ENCODE results near the gene TM4SF5. TPM values are rescaled to one million over a fixed set of nuclear protein-coding genes. Genes with fewer than 3 reads are reported as not detected.

Gene TM4SF5
- 0.88 TPM for total RNA-seq
- polyA plus RNA-seq (ENCODE audit: insufficient read depth, low read depth, low replicate concordance), result 31.3 TPM
- long read RNA-seq, donor 1, partial matches to known transcripts, result 0 of 1 reads
- long read RNA-seq, donor 1, other reads (novel, unspliced or antisense), result 0 of 1 reads
- long read RNA-seq, donor 2, partial matches to known transcripts, result 0 of 1 reads
- long read RNA-seq, donor 2, other reads (novel, unspliced or antisense), result 0 of 1 reads
- long read RNA-seq, donor 3, transcript TM4SF5-201 (5 exons, 708 nt), result major isoform, 7 of 13 reads
- long read RNA-seq, donor 3, partial matches to known transcripts, result 6 of 13 reads
- long read RNA-seq, donor 3, other reads (novel, unspliced or antisense), result 0 of 13 reads
- long read RNA-seq, donor 4, partial matches to known transcripts, result 0 of 3 reads
- long read RNA-seq, donor 4, other reads (novel, unspliced or antisense), result 0 of 3 reads
- long read RNA-seq, donor 5, result 0 reads
- long read RNA-seq, donor 6, partial matches to known transcripts, result 0 of 2 reads
- long read RNA-seq, donor 6, other reads (novel, unspliced or antisense), result 0 of 2 reads
- long read RNA-seq, donor 7, partial matches to known transcripts, result 0 of 1 reads
- long read RNA-seq, donor 7, other reads (novel, unspliced or antisense), result 0 of 1 reads
- long read RNA-seq, donor 8, partial matches to known transcripts, result 0 of 1 reads
- long read RNA-seq, donor 8, other reads (novel, unspliced or antisense), result 0 of 1 reads
- long read RNA-seq, donor 9, result 0 reads
- long read RNA-seq, donor 10, partial matches to known transcripts, result 0 of 1 reads
- long read RNA-seq, donor 10, other reads (novel, unspliced or antisense), result 0 of 1 reads

- Histone ChIP-seq H3K27ac (ENCODE audit: low read depth in 2 of 2, low read length in 2 of 2) (no peak within 1 kb of the TSS), H3K4me3 (ENCODE audit: low read length in 3 of 3) (peak within 1 kb of the TSS in 1 of 3 donors; percentile 36), H3K4me1 (ENCODE audit: control insufficient read depth in 2 of 3, insufficient read depth in 2 of 3, low read depth in 1 of 3, low read length in 3 of 3) (no peaks in the 10 kb centered on the region), H3K36me3 (ENCODE audit: control insufficient read depth in 2 of 3, insufficient read depth in 3 of 3, low read length in 3 of 3) (no peaks in the 10 kb centered on the region), H3K9ac (ENCODE audit: low read length in 3 of 3) (no peak within 1 kb of the TSS), H3K9me3 (ENCODE audit: control insufficient read depth in 2 of 3, insufficient read depth in 1 of 3, low read length in 3 of 3) (no peaks in the 10 kb centered on the region), H3K27me3 (ENCODE audit: control insufficient read depth, insufficient read depth, low read length) (no peaks in the 10 kb centered on the region)
- TF ChIP-seq CTCF (IDR thresholded peaks at IDR 0.05; ENCODE audit: borderline replicate concordance, extremely low read depth, insufficient read depth), result no peak
- FAIRE-seq (no peak), DNase-seq (peak in 1 of 5 donors; percentile 49)
- intact Hi-C loops (cut with DNase I), result no loop called here
Observed at GRCh38 chr17:4771519-4772234, at the start of gene TM4SF5. Gene TM4SF5, plus strand, starts transcription at chr17:4771886. Its CDS starts 37 bp downstream, at chr17:4771923.

- peaks cover 0 to 2% (median 0%) of the 10 kb centered on the region in 3 donors for H3K4me1 ChIP-seq (ENCODE audit: control insufficient read depth in 2 of 3, insufficient read depth in 2 of 3, low read depth in 1 of 3, low read length in 3 of 3)
- H3K27ac ChIP-seq (ENCODE audit: low read depth in 2 of 2, low read length in 2 of 2), result no peak overlapping the region
- H3K4me3 ChIP-seq (ENCODE audit: low read length in 3 of 3), result no peak overlapping the region
- DNase-seq, result no peak
- H3K27me3 ChIP-seq (ENCODE audit: control insufficient read depth, insufficient read depth, low read length), result no peaks in the 10 kb centered on the region
- H3K9ac ChIP-seq (ENCODE audit: low read length in 3 of 3), result no peak overlapping the region
- H3K9me3 ChIP-seq (ENCODE audit: control insufficient read depth in 2 of 3, insufficient read depth in 1 of 3, low read length in 3 of 3), result no peaks in the 10 kb centered on the region
- FAIRE-seq, result no peak
- intact Hi-C loops (cut with DNase I), result no loop called here
- H3K36me3 ChIP-seq (ENCODE audit: control insufficient read depth in 2 of 3, insufficient read depth in 3 of 3, low read length in 3 of 3), result no peaks in the 10 kb centered on the region
- no peak for TF ChIP-seq CTCF (IDR thresholded peaks at IDR 0.05; ENCODE audit: borderline replicate concordance, extremely low read depth, insufficient read depth)
Observed at GRCh38 chr17:4722678-4723240, 48.9 kb upstream of the TM4SF5 start.

- no peak for TF ChIP-seq CTCF (IDR thresholded peaks at IDR 0.05; ENCODE audit: borderline replicate concordance, extremely low read depth, insufficient read depth)
- FAIRE-seq, result no peak
- Histone ChIP-seq H3K27me3 (ENCODE audit: control insufficient read depth, insufficient read depth, low read length) (no peaks in the 10 kb centered on the region), H3K4me1 (ENCODE audit: control insufficient read depth in 2 of 3, insufficient read depth in 2 of 3, low read depth in 1 of 3, low read length in 3 of 3) (peaks cover 0 to 2% (median 0%) of the 10 kb centered on the region in 3 donors), H3K9me3 (ENCODE audit: control insufficient read depth in 2 of 3, insufficient read depth in 1 of 3, low read length in 3 of 3) (no peaks in the 10 kb centered on the region), H3K4me3 (ENCODE audit: low read length in 3 of 3) (no peak overlapping the region), H3K27ac (ENCODE audit: low read depth in 2 of 2, low read length in 2 of 2) (no peak overlapping the region), H3K36me3 (ENCODE audit: control insufficient read depth in 2 of 3, insufficient read depth in 3 of 3, low read length in 3 of 3) (no peaks in the 10 kb centered on the region), H3K9ac (ENCODE audit: low read length in 3 of 3) (no peak overlapping the region)
- no peak for DNase-seq
- intact Hi-C loops (cut with DNase I), result no loop called here
Observed at GRCh38 chr17:4724650-4725049, 47.0 kb upstream of the TM4SF5 start.
